ENCODE measurements around the gene PARD3. TPM values are rescaled to one million over a fixed set of nuclear protein-coding genes. Genes with fewer than 3 reads are reported as not detected.

Gene PARD3
- total RNA-seq, 1 experiment from 2014 or later, result 57.4 TPM

DNA sequence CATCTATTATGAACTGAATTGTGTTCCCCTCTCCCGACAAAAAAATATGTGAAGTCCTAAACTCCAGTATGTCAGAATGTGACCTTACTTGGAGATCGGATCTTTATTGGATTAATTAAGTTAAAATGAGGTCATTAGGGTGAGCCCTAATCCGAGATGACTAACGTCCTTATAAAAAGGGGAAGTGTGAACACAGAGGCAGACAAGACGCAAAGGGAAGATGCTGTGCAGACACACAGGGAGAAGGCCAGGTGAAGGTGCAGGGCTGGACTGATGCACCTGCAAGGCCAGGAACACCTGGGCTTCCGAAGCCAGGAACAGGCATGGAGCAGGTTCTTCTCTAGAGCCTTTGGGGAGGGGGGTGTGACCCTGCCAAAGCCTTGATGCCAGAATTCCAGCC, 187.8 kb downstream of the PARD3 start:
- no TSS peak for BruUV-seq (replicated peaks)
- Histone ChIP-seq H3K27me3 (ENCODE audit: insufficient read depth, low read depth) (no peaks in the 10 kb centered on the region), H3K4me1 (replicated peaks; ENCODE audit: insufficient read depth) (no peaks in the 10 kb centered on the region), H3K9me2 (ENCODE audit: insufficient read depth) (no peaks in the 10 kb centered on the region), H3K36me3 (ENCODE audit: low read depth) (no peaks in the 10 kb centered on the region), H3K79me2 (ENCODE audit: low read depth) (peaks cover 2% of the 10 kb centered on the region; the same call in 1 of the 2 replicates), H3K4me3 (no peak overlapping the region), H3K4me2 (no peak overlapping the region), H3K27ac (no peak overlapping the region), H3K9me3 (ENCODE audit: insufficient read depth, low read depth) (no peaks in the 10 kb centered on the region), H2AFZ (no peak overlapping the region), H4K20me1 (ENCODE audit: insufficient read depth) (no peaks in the 10 kb centered on the region), H3F3A (ENCODE audit: insufficient read depth, low read depth) (no peaks in the 10 kb centered on the region)
- POLR2A ChIA-PET (ENCODE audit: unreplicated experiment), result no interaction called here
- DNase-seq, result no peak
- CTCF ChIA-PET, result no interaction called here
- TF ChIP-seq EZH2 (IDR thresholded peaks at IDR 0.05; ENCODE audit: low read depth), result no peak
- TF ChIP-seq, protein P1, sequence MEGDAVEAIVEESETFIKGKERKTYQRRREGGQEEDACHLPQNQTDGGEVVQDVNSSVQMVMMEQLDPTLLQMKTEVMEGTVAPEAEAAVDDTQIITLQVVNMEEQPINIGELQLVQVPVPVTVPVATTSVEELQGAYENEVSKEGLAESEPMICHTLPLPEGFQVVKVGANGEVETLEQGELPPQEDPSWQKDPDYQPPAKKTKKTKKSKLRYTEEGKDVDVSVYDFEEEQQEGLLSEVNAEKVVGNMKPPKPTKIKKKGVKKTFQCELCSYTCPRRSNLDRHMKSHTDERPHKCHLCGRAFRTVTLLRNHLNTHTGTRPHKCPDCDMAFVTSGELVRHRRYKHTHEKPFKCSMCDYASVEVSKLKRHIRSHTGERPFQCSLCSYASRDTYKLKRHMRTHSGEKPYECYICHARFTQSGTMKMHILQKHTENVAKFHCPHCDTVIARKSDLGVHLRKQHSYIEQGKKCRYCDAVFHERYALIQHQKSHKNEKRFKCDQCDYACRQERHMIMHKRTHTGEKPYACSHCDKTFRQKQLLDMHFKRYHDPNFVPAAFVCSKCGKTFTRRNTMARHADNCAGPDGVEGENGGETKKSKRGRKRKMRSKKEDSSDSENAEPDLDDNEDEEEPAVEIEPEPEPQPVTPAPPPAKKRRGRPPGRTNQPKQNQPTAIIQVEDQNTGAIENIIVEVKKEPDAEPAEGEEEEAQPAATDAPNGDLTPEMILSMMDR (conservative IDR thresholded peaks at IDR 0.05), result no peak
- intact Hi-C loops (cut with micrococcal nuclease; ENCODE audit: unreplicated experiment), result no loop called here

DNA sequence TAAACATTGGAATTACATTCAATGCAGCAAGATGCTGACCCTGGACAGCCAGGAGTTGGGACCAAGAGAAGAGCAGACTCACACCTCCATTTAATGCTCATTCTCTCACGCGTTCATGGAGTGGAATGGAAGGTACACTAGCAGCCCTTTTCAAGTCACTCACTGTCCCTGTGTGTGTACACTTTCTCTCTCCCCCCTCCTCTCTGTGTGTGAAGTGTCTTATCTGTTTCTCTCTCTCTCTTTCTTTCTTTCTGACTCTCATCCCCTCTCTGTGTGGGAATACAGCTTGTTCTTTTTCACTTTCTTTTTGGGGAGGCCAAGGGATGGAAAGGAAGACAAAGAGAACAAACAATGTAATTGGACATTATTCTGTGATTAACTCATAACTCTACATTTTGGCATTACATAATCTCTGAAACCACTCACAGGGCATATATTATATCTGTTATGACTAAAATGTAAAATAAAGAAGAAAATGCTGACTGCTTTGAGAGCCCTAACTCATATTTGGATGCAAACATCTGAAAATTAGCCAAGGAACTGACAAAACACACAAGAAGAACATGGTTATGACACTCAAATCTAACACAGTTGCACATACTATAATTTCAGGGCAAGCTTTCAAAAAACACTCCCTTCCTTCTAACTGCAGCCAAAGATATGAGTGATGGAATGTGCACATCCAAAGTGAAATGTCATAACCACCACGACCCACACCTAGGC, 188.8 kb downstream of the PARD3 start:
- intact Hi-C loops (cut with micrococcal nuclease; ENCODE audit: unreplicated experiment), result no loop called here
- POLR2A ChIA-PET (ENCODE audit: unreplicated experiment), result no interaction called here
- no peak for TF ChIP-seq EZH2 (IDR thresholded peaks at IDR 0.05; ENCODE audit: low read depth)
- TF ChIP-seq, protein P1 (conservative IDR thresholded peaks at IDR 0.05), result no peak
- H3K27me3 ChIP-seq (ENCODE audit: insufficient read depth, low read depth), result no peaks in the 10 kb centered on the region
- no peak for DNase-seq
- H2AFZ ChIP-seq, result no peak overlapping the region
- no peaks in the 10 kb centered on the region for H3K9me2 ChIP-seq (ENCODE audit: insufficient read depth)
- H3K4me1 ChIP-seq (replicated peaks; ENCODE audit: insufficient read depth), result no peaks in the 10 kb centered on the region
- no peaks in the 10 kb centered on the region for H3F3A ChIP-seq (ENCODE audit: insufficient read depth, low read depth)
- H3K4me3 ChIP-seq, result no peak overlapping the region
- H3K79me2 ChIP-seq (ENCODE audit: low read depth), result peaks cover 12% of the 10 kb centered on the region
- H3K9me3 ChIP-seq (ENCODE audit: insufficient read depth, low read depth), result no peaks in the 10 kb centered on the region
- H4K20me1 ChIP-seq (ENCODE audit: insufficient read depth), result no peaks in the 10 kb centered on the region
- CTCF ChIA-PET, result no interaction called here
- no peak overlapping the region for H3K27ac ChIP-seq
- no peaks in the 10 kb centered on the region for H3K36me3 ChIP-seq (ENCODE audit: low read depth)
- BruUV-seq (replicated peaks), result no TSS peak
- no peak overlapping the region for H3K4me2 ChIP-seq

DNA sequence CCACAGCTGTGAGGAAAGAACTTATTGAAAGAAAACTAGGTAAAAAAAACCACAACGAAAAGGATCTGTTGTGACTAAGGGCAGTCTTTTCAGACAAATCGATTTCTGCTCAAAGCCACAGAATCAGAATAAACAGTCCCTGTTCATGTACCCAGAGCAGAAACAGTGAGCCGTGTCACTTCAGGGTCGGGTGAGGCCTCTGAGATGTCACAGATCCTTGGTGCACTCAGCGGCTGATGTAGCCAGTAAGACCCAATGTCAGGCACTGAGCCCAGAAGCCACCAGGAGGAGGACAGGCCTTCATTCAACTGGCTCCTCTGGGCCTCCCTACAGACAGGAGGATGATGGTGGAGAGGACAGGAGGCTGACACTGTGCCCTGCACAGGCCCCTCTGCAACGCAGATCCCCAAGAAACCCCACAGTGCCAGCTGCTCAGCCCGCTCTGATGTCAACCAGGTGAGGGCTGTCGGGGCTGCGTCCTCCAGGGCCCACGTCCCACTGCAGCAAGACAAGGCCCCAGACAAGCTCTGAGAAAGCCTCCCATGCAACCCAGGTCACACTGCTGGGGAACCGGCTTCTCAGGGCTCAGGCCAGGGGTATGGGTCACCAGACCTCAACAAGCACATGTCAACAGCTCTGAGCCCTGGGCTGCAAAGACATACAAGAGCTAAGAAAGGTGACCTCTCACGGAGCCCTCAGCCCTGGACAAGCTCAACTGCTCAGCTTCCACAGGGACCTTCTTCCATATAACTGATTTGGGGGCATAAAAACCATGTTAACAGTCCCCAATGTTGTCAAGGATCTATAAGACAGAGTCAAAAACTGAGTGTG, 190.6 kb downstream of the PARD3 start:
- H3K9me2 ChIP-seq (ENCODE audit: insufficient read depth), result no peaks in the 10 kb centered on the region
- H3K4me1 ChIP-seq (replicated peaks; ENCODE audit: insufficient read depth), result no peaks in the 10 kb centered on the region
- H3K27ac ChIP-seq, result no peak overlapping the region
- ChIA-PET CTCF (no interaction called here), POLR2A (ENCODE audit: unreplicated experiment) (no interaction called here)
- H3K36me3 ChIP-seq (ENCODE audit: low read depth), result no peaks in the 10 kb centered on the region
- no TSS peak for BruUV-seq (replicated peaks)
- no peaks in the 10 kb centered on the region for H3K27me3 ChIP-seq (ENCODE audit: insufficient read depth, low read depth)
- H3K4me3 ChIP-seq, result no peak overlapping the region
- H2AFZ ChIP-seq, result no peak overlapping the region
- no peak overlapping the region for H3K4me2 ChIP-seq
- H3F3A ChIP-seq (ENCODE audit: insufficient read depth, low read depth), result no peaks in the 10 kb centered on the region
- no peaks in the 10 kb centered on the region for H4K20me1 ChIP-seq (ENCODE audit: insufficient read depth)
- intact Hi-C loops (cut with micrococcal nuclease; ENCODE audit: unreplicated experiment), result no loop called here
- no peaks in the 10 kb centered on the region for H3K9me3 ChIP-seq (ENCODE audit: insufficient read depth, low read depth)
- H3K79me2 ChIP-seq (ENCODE audit: low read depth), result peaks cover 12% of the 10 kb centered on the region
- no peak for DNase-seq
- TF ChIP-seq EZH2 (IDR thresholded peaks at IDR 0.05; ENCODE audit: low read depth), result no peak
- TF ChIP-seq, protein P1 (conservative IDR thresholded peaks at IDR 0.05), result no peak
